HuH-7.5 (cell line): ENCODE results near the gene TMED10.

Experiments
- DNase-seq: peaks from one replicate; pipeline ENCODE4 v3.0.0; 2011; ENCODE audit warnings: low spot score

TMED10 gene

DNA sequence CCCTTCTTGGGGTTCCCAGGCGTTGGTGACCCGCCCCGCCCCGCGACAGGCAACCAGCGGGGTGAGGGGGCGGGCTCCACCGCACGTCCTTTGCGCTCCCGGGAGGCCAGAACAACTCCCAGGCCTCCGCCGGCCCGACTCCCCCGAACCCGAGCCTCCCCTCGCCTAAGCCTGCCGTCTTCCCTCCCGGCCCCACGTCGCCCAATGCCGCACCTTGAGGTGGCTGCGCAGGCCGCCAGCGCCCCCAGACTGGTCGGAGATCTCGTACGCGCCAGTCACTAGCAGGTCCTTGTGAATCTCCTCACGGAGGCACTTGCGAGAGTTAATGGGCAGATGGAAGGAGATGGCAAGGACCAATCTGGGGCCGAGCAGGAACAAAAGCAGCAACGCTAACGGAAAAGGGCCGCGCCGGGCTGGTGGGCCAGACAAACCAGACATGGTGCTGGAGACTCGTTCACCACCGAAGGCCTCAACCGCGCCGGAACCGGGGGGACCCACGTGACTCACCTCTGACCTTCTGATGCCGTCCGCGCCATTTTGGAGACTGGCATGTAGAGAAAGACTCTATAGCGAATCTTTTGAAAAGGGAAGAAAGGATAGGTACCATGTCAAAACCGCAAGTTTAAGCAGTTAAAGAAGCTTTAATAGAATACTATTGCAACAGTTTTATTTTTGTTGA, at the start of gene TMED10:
Gene TMED10, minus strand, starts transcription at position 471 of the 679 bp plus-strand sequence. Its CDS starts 33 bp downstream, at position 438.
- DNase-seq = peak; percentile 65

DNA sequence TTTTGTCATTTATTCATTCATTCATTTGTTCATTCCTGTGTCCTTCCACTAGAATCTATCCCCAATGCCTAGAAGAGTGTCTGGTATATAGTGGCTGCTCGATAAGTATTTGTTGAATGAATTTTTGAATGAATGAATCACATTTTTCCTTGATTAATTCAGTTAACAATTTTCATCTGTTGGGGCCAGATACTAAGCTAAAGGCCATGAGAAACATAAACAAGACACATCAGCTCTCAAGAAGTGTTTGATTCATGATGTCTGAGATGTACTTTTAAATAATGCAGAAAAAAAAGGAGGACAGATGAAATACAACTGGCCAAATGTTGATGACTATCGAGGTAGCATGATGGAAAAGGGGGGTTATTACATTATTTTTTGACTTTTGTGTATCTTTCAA, 48.1 kb upstream of the TMED10 start:
- DNase-seq = no peak

DNA sequence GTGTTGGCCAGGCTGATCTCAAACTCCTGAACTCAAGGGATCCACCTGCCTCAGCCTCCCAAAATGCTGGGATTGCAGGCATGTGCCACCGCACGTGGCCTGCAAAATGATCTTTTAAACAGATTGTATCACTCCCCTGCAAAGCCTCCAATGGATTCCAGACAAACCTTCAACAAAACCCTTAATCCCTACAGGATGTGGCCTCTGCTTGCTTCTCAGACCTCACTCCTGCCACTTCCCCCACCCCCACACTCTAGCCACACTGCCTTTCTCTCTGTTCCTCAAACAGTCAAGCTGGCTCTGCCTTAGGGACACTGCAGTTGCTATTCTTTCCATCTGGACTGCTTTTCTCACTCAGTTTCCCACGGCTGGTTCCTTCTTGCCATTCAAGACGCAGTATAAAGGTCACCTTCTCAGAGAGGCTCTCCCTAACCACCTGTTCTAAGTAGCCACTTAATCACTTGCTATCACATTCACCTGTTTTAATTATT, 47.3 kb upstream of the TMED10 start:
- no peak for DNase-seq

DNA sequence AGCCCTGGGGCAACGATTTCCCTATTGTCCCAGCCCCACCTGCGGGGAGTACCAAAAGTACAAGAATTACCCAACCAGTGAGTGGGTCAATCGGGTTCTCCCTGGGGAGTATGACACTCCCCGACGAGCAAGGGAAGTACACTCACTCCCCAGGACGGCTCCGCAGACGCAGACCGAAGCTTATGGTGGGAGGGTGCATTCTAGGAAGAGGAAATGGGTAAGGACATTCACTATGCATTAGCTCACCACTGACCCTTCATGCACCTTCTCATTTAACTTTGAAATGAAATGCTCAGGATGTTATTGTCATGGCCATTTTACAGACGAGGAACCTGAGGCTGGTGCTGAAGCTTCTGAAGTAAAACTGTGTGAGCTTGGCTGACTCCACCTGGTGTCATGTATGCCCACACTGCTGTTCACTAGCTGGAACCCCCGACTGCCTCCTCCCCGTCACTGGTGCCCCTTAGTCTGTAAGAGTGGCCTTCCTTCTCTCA, 45.8 kb upstream of the TMED10 start:
- no peak for DNase-seq

DNA sequence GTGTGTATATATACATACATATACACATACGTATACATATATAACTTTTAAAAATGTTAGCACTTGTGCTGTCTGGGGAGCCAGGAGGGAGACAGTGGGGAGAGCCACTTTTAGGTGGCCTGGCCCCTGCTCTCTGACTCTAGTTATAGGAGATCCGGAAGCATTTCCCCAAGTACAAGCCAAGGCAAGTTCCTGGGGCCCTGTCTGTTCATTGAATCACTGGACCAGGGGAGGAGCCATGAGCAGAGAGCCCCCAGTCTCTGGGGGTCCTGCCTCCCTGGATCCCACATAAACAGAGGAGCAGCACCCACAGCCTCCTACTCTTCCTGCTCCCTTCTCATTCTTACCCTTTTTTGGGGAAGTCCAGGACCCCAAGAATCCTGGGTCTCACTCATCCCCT, 45.4 kb upstream of the TMED10 start:
- DNase-seq = no peak

DNA sequence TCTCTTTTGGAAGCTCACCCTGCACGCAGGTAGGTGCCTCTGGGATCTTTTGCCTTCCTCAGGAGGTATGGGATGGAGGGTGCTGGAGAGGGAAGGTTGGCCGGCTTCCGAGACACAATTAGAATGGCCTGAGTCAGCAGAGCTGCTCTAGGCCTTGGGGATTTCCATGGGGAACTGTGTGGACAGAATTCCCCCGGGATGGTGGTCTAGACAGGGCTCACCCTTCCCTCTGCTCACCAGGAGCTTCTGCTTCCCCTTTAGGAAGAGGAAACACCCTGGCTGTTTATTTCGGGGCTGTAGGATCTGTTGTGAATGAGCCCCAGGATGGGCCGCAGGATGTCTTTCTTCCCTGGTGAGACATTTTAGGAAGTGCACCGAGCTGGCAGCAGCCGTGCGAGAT, 43.7 kb upstream of the TMED10 start:
- no peak for DNase-seq

DNA sequence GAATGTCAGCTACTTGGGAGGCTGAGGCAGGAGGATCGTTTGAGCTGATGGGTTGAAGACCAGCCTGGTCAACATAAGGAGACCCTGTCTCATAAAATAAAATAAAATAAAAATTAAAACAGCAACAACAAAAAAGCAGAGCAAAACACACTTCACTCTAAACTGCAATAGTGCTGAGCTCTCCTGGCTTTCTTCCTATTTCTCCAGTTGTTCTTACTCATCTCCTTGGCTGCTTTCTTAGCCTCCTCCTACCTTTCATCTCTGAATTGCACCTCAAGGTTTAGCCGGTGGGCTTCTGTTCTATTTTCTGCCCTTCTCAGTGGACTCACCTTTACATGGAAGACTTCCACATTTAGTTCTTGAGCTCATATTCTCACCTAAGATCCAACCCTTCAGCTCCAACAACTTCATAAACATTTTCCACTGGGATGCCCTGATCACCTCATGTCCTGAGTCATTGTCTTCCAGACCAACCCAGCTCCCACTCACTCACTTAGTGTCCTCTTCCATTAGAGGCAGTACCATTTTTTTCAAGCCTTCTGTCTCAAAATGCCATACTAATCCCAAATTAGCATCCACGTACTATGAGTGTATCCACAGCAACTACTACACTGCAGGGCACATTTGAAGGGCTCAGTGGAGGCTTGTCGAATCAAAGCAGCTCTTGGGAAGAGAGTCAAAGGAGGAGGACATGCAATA, 41.2 kb upstream of the TMED10 start:
- no peak for DNase-seq

DNA sequence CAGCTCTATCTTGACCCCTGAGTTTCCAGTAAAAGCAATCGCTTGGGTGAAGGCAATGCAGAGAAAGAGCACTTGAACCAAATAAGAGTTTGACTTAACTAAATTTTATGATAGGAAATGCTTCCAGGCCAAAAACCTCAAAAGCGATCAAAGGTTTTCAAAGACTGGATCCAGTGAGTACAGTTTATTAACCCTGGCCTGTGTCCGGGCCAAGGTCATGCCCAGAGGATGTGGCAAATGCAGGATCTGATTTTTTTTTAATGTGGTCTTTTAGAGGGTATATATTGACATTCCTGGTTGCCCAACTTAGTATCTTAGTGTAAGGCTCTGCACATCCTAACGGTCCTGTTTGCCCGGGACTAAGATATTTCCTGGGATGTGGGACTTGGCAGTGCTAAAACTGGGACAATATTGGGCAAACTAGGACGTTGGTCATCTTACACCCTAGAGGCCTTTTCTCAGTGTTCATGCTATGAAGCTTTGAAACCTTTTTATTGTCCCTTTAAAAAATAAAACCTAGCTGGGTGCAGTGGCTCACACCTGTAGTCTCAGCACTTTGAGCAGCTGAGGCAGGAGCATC, 40.1 kb upstream of the TMED10 start:
- DNase-seq = no peak

DNA sequence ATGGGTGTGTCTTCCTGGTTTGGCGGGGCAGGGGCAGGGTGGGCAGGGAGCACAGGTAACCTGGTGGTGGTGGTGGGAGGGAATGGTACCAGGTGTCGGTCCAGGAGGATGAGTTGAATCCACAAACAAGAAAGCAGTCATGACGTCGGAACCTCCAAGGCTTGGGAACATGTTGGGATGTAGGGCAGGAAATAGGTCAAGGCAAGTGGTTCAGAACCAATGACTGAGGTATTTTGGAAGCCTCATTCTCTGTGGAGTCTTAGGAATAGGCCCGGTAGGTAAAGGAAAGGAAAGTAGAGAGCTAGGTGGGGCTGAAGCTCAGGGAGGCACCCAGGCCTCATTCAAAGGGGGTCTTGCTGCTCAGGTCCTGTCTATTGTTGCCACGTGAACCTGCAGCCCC, 39.1 kb upstream of the TMED10 start:
- no peak for DNase-seq

DNA sequence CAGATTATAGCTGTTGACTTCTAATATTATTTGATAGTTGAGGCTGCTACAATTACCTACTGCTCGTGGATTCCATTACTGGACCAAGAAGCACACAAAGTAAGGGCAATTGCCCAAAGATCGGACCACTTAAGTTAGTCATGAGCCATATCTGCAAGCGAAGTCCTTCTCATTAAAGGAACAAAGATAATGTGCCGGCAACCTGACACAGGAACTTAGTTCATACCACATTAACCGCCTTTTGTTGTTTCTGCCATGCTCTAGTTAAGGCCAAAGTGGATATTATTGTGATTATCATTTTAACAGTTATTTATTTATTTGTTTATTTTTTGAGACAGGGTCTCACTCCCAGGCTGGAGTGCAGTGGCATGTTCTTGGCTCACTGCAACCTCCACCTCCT, 38.1 kb upstream of the TMED10 start:
- no peak for DNase-seq

DNA sequence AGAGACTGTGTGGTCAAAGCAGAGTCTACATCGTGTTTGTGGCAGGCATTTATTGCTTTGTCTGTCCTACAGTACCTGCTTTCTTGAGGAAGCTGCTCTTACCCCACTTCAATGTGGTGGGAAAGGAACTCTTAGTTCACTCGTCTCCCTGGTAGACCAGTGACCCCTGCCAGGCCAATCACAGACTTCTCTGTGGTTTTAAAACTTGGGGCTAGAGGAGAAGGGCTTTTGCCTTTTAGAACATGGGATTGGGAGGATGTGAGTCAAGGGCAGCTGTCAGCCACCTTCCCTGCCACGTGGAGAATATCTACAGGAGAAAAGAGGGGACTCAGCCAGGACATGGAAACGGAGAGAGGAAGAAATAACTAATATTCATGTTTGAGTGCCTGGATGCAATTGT, 36.8 kb upstream of the TMED10 start:
- DNase-seq = no peak

DNA sequence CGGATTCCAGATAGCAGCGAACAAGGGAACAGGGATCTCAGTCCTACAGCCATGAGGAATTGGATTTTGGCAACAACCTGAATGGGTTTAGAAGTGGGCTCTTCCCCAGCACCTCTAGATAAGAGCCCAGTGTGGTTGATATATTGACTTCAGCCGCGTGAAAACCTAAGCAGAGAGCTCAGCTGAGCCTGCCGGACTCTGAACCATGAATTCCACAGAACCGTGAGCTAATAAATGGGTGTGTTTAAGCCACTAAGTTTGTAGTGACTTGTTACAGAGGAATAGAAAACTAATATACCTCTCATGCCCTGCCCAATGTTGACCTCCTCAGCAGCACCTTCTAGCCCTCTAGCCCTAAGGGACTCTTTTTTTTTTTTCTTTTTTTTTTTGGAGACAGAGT, 32.4 kb upstream of the TMED10 start:
- no peak for DNase-seq

DNA sequence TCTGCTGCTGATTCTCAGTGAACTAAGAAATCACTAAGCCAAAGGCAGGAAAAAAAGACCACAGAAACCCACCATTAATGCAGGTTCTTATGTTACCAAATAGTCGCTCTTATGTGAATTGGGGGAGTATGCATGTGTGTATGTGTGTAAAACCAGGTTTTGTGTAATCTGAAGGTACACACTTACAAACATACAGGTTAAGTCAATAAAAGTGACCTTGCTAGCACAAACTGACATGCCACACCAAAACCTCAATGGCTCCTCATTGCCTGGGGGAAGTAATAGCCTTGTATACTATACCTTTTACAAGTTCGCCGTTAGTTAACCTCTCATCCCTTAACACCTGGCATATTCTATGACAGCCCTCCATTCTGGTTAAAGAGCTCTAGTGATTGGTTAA, 29.8 kb upstream of the TMED10 start:
- no peak for DNase-seq

DNA sequence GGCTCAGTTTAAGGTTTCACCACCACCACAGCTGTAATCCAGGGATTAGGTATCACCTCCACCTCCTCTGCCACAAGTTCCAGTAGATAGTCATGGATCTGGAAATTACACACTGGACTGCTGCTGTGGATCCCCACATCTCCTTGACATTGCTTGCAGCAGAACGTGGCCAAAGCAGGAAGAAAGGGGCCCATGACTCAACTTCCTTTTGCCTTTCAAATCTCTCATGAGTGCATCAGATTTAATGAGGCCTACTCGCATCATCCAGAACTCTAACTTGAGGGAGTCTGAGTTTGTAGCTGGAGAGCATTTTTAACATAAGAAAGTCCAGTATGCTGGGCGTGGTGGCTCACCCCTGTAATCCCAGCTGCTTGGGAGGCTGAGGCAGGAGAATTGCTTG, 29.2 kb upstream of the TMED10 start:
- no peak for DNase-seq

DNA sequence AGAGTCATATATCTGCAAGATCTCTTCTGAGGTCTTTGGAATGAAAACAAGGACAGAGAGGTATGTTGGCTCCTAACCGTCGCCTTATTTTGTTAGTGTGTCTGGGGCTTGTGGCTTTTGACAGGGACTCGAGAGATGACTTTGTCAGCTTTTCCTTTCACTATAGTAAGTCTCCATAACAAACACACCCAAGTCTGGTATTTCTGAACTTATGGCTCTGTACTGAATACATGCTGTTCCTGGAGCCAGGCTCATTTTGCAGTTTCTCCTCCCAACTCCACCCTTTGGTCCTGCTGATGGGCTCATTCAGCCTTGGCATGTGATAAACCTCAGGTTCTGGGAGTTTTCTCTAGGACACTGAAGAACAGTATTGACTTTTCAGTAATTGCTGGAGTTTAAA, 27.7 kb upstream of the TMED10 start:
- no peak for DNase-seq

DNA sequence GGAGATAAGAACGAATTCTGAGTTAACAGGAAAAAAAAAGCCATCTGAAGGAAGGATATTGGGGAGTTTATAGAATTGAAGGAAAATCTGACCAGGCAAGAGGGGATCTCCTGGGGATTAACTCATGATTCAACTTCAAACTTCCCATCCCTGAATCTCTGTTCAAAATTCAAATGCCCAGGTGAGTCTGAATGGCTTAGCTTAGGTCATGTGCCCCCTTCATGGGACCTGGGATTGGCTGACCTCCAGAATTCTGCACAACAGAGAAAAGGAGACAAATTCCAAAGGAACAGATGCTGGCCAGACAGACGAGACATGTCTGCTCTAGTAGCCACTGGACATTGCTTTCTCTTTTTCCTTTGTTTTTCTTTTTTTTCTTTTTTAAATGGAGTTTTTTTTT, 26.2 kb upstream of the TMED10 start:
- DNase-seq = no peak

DNA sequence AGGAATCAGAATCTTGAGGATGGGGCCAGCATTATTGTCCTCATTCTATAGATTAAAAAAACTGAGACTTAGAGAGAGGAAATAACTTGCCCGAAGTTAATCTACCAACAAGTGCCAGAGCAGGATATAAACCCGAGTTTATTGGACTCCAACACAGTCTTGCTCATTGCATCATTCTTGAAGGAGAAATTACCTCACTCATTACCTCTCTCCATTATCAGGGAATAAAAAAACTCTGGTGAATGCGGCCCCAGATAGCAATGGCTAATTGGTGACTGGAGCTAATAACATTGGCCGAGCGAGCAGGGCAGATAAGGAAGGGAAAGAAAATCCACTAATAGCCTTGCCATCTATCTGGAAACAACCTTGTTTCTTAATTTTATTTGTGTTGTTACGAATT, 24.7 kb upstream of the TMED10 start:
- no peak for DNase-seq

DNA sequence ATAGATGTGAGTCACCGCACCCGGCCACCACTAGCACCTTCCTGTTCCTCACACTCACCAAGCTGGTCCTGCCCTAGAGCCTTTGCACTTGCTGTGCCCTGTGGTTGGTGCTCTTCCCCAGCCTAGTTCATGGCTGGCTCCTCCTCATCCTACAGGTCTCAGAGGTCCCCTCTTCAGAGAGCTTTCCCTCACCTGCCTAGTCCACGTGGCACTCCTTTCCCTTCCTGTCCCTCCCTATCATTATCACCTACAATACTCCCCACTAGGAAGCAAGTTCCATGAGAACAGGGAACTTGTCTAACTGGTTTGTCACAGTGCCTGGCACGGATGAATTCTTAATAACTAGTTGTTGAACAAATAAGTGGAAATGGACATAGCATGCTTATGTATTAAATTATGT, 24.0 kb upstream of the TMED10 start:
- DNase-seq = no peak

DNA sequence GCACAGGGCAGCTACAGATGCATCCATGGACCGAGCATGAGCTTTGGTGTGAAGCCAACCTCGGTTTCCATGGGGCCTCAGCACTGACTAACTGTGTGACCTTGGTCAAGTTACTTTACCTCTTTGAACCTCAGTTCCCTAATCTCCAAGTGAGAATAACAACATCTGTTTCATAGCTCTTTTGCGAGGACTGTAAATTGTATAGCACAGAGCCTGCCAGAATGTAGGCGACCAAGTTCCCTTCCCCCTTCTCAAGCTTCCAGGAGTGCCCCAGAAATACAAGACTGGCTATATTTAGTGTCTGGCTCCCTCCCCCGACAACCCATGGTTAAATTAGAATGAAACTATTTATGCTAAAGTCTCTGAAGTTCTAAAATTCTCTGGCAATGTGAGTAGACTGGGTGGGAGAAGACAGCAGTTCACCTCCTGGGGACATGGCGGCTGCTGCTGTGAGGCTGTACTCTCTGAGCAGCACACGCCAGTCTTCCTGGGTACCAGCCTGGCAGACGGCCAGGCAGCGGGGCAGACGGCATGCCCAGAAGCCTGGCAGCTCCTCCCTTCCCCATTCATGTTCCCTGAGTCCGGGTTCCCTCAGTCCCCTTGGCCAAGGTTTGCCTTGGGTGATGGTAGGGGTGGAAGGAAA, 22.0 kb upstream of the TMED10 start:
- no peak for DNase-seq

DNA sequence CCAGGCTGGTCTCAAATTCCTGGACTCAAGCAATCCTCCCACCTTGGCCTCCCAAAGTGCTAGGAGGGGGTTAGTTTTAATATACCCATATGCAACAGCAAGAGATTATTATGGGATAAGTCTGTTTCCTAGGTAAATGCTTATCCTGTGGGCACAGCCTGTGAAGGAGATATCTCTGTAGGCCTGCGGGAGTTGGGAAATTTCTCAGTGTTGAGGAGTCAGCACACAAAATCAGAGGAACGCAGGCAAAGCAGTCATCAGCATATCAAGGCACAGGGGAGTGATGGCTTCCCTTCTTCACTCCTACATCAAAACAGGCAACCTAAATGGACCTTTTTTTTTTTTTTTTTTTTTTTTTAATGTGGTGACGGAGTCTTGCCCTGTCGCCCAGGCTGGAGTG, 20.9 kb upstream of the TMED10 start:
- DNase-seq = no peak

DNA sequence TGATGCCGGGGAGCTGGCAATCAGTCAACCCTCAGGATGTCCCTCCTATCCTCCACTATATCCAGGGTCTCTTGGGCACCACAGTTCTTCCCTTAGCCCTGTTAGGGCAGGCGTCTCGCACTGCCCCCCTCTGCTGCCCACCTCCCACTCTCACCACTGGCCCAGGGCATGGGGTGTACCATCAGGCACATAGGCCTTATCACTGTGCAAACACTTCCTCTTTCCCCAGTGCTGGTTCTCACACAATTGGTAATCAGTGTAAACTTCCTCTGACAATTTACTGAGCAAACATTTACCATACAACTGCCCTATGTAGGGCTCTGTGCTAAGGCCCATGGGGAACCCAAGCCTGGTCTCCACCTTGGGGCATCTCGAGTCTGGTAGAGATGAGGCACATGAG, 20.1 kb upstream of the TMED10 start:
- no peak for DNase-seq

DNA sequence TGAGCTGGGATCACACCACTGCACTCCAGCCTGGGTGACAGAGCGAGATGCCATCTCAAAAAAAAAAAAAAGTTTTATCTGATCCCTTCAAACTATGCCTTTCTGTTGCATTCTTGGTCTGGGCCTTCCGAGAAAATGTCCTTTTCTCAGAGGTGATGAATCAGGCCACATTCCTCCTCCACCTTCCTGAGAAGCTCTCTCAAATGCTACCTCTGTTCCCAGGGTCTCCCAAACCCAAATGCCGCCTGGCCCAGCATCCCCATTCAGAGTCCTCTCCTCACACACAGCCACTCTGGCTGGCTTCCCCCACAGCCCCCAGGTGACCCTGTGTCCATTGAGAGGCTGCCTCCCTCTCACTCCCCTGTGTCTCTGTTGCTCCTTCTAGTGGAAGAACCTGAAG, 19.7 kb upstream of the TMED10 start:
- no peak for DNase-seq

DNA sequence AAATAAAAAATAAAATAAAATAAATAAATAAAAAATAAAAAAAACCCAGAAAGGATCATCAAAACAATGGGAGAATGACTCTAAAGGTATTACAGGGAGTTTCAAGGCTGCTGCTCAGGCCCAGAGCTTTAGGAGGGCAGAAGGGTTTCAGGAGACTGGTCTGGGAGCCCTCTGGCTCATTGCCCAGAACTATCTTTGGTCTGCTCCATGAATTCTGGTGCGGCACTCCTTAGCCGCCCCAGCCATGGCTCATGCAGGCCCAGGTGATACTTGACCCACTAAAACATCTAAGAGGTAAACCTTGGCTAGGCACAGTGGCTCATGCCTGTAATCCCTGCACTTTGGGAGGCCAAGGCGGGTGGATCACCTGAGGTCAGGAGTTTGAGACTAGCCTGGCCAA, 14.7 kb upstream of the TMED10 start:
- DNase-seq = no peak
